Right ventricle myocardium superior (tissue), 1 donor: ENCODE data around the gene GID8. TPM values are rescaled to one million over a fixed set of nuclear protein-coding genes. Genes with fewer than 3 reads are reported as not detected.

ENCODE experiments used
- ATAC-seq: fragments of 200-7000 bp; cut with Tn5 transposase; one replicate; pipeline ENCODE4 v1.9.1; 2020; ENCODE audit warnings: mild to moderate bottlenecking; ENCODE audit not compliant: poor library complexity
- DNase-seq: peaks from one replicate; pipeline ENCODE4 v3.0.0-alpha.2; 2020
- intact Hi-C: fragments of 100-400 bp; cut with DNase I; formaldehyde crosslinking; loops from one replicate; pipeline ENCODE4 v1.11.2; 2022
- total RNA-seq: library from RNA; stranded (reverse); fragmentation: NEBNext Ultra II Directional; extraction: Animal tissue kit (Norgen Biotek cat#: 25700); gene quantifications from one replicate; pipeline ENCODE4 v1.2.1, GENCODE V29; 2021
- donor health status: DM: no; HTN: yes; CAD: no; lungs with severe emphysema.

GID8 gene
- total RNA-seq, 1 donor from 2014 or later, result 15.5 TPM

- ATAC-seq (no peak), DNase-seq (no peak)
- intact Hi-C loops, result no loop called here
Measured at GRCh38 chr20:62962221-62962879, 24.4 kb downstream of the GID8 start.

- no peak for DNase-seq
- intact Hi-C loops, result no loop called here
Measured at GRCh38 chr20:62962891-62963613, 25.1 kb downstream of the GID8 start.

GRCh38 chr20:62963614-62964397, 25.9 kb downstream of the GID8 start:
- intact Hi-C loops, result no loop called here
- DNase-seq (no peak), ATAC-seq (no peak)

More at GRCh38 chr20:62962891-62963613, 25.1 kb downstream of the GID8 start:
- ATAC-seq, result no peak

GRCh38 chr20:62964700-62965099, 26.8 kb downstream of the GID8 start:
- ATAC-seq, result no peak
- intact Hi-C loops, result no loop called here
- no peak for DNase-seq

GRCh38 chr20:62965363-62965771, 27.4 kb downstream of the GID8 start:
- intact Hi-C loops, result no loop called here
- no peak for DNase-seq
- no peak for ATAC-seq

GRCh38 chr20:62966212-62967148, 28.5 kb downstream of the GID8 start:
- ATAC-seq (no peak), DNase-seq (no peak)
- intact Hi-C loops, result no loop called here

- no peak for ATAC-seq
- intact Hi-C loops, result no loop called here
- DNase-seq, result no peak
Measured at GRCh38 chr20:62967149-62967501, 29.2 kb downstream of the GID8 start.

- intact Hi-C loops, result no loop called here
- no peak for DNase-seq
- ATAC-seq, result no peak
Measured at GRCh38 chr20:62967628-62968351, 29.8 kb downstream of the GID8 start.

- DNase-seq, result no peak
- no peak for ATAC-seq
- intact Hi-C loops, result no loop called here
Measured at GRCh38 chr20:62968378-62969178, 30.6 kb downstream of the GID8 start.

- ATAC-seq (no peak), DNase-seq (no peak)
- intact Hi-C loops, result no loop called here
Measured at GRCh38 chr20:62969179-62969760, 31.3 kb downstream of the GID8 start.

GRCh38 chr20:62969939-62970306, 32.0 kb downstream of the GID8 start:
- ATAC-seq, result no peak
- intact Hi-C loops, result no loop called here
- DNase-seq, result no peak

GRCh38 chr20:62970307-62971210, 32.6 kb downstream of the GID8 start:
- intact Hi-C loops, result no loop called here
- DNase-seq (no peak), ATAC-seq (no peak)

- intact Hi-C loops, result no loop called here
- DNase-seq (no peak), ATAC-seq (no peak)
Measured at GRCh38 chr20:62971211-62971949, 33.4 kb downstream of the GID8 start.

GRCh38 chr20:62971950-62972844, 34.2 kb downstream of the GID8 start:
- ATAC-seq (peak; percentile 95), DNase-seq (peak; percentile 91)
- intact Hi-C loops, result no loop called here
